GM13976 (cell line): Measurements from ENCODE around the gene PARP14.

Source experiments
- DNase-seq: peaks from one replicate; pipeline ENCODE4 v3.0.0; 2012; ENCODE audit warnings: low spot score
- in situ Hi-C: fragments of 300-500 bp; cut with MboI; formaldehyde crosslinking; loops from one replicate; pipeline ENCODE4 v1.12.0; 2022; ENCODE audit warnings: low sequenced_read_pairs, mixed read lengths, inconsistent platforms; ENCODE audit not compliant: unreplicated experiment
- TF ChIP-seq, protein P1 (sequence below): IDR thresholded peaks from 2 replicates; pipeline ENCODE4 v1.5.1; 2012; ENCODE audit warnings: borderline replicate concordance, mild to moderate bottlenecking; ENCODE audit not compliant: insufficient read depth; ENCODE audit errors: extremely low read depth, missing control alignments, control extremely low read depth

Gene PARP14

DNA sequence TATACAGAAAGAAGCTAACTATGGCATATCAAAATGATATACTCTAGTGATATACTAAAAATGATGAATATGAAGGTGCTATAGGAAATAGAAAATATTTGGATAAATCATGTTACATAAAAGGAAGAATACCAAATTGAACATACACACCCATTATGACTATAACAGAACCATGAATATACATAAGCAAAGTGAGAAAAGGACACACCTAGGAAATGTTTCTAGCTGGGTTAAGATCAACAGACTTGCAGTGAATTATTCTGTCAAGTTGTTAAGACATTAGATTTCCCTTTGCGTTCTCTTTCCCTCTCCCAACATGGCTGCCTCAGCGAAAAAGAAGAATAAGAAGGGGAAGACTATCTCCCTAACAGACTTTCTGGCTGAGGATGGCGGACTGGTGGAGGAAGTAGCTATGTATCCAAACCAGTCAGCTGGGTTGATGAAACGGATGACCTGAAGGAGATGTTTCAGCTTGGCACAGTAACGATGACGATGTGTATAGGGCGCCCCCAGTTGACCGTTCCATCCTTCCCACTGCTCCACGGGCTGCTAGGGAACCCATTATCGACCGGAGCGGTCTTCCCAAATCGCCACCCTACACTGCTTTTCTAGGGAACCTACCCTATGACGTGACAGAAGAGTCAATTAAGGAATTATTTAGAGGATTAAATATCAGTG, 20.2 kb upstream of the PARP14 start:
- TF ChIP-seq, protein P1, sequence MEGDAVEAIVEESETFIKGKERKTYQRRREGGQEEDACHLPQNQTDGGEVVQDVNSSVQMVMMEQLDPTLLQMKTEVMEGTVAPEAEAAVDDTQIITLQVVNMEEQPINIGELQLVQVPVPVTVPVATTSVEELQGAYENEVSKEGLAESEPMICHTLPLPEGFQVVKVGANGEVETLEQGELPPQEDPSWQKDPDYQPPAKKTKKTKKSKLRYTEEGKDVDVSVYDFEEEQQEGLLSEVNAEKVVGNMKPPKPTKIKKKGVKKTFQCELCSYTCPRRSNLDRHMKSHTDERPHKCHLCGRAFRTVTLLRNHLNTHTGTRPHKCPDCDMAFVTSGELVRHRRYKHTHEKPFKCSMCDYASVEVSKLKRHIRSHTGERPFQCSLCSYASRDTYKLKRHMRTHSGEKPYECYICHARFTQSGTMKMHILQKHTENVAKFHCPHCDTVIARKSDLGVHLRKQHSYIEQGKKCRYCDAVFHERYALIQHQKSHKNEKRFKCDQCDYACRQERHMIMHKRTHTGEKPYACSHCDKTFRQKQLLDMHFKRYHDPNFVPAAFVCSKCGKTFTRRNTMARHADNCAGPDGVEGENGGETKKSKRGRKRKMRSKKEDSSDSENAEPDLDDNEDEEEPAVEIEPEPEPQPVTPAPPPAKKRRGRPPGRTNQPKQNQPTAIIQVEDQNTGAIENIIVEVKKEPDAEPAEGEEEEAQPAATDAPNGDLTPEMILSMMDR = no peak
- in situ Hi-C loops = no loop called here
- no peak for DNase-seq

GRCh38 chr3:122661633-122662032, 19.0 kb upstream of the PARP14 start:
- TF ChIP-seq, protein P1 = no peak
- in situ Hi-C loops = no loop called here
- DNase-seq = no peak

- in situ Hi-C loops = no loop called here
- no peak for DNase-seq
- TF ChIP-seq, protein P1 = no peak
Observed at GRCh38 chr3:122662505-122662904, 18.1 kb upstream of the PARP14 start.

DNA sequence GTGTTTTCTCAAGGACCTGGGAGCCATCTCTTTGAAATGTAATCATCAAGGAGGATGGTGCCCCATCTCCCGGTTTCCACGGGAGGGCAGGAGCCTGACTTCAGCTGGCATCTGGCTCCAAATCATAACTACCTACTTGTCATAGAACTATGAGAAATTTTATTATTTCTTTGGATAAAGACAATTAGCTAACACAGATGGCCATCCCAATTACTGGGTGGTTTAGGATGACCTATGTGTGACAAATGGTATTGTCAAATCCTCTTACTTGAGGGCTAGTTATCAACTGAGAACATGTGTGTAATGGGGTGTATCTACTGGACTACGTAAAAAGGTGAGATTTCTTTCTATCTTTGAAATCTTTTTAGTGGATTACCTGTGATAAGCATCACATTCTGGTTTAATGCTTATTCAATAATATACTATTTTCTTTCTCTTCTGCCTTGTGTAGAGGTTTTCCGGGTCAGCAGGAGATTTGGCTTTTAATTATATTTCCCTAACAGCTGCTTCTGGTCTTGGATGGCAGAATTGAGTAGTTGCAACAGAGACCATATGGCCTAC, 15.3 kb upstream of the PARP14 start:
- in situ Hi-C loops = no loop called here
- DNase-seq = no peak
- TF ChIP-seq, protein P1 = no peak

DNA sequence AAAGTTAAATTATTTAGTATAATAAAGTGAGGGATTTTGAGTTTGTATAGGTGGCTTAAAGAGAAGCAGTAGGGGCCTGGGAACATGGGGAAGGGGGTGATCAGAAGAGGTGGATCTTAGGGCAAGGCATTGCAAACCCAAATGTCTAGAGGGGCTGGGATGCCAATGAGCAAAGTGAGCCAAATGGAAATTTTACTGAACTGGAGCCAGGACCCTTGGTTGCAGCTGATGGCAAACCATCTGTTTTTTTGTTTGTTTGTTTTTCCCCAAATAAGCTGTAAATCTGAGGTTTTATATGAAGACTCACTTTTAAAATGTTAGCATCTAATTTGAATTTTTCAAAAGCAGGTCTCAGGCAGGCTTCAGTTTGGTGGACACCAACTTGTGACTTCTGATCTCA, 14.8 kb upstream of the PARP14 start:
- in situ Hi-C loops = no loop called here
- TF ChIP-seq, protein P1 = no peak
- no peak for DNase-seq

GRCh38 chr3:122668930-122669730, 11.5 kb upstream of the PARP14 start:
- TF ChIP-seq, protein P1 = no peak
- in situ Hi-C loops = no loop called here
- DNase-seq = no peak
